Stimulated activated CD8-positive, alpha-beta memory T cell treated with anti-CD3 and anti-CD28 coated beads, Interleukin-4, amount 100 ng/mL, for 1 hour (primary cell): ENCODE data around the gene CTNNA2.

ENCODE experiments used
- DNase-seq, 2 donors: peaks; one replicate each; pipeline ENCODE4 v3.0.0-alpha.2; 2020; ENCODE audit warnings: low read depth in 2 of 2, low spot score in 1 of 2

Gene CTNNA2

DNA sequence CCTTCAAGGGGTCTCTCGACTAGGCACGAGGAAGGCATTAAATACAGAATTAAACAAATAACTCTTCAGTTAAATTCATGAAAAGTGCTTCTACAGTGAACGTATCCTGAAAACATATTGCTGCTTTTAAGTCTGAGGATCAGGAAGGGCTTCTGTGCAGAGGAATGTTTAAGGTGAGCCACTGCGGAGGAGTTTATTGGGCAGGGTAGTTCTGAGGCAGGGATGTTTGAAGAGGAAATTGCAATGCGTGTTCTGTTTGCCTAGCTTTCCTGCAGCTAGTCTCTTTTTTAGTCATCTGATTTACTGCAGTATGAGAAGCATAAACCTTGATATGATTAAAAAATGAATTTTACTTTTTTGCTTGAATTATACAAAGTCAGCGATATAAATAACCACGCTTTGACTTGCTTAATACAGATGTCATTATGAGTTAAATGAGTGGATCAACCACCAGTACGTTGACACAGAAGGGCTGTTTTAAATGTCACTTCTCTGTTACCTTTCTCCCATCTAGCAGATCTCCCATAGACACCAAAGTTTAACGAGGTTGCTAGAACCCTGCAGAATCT lies 98.7 kb downstream of the CTNNA2 start:
- no peak for DNase-seq

DNA sequence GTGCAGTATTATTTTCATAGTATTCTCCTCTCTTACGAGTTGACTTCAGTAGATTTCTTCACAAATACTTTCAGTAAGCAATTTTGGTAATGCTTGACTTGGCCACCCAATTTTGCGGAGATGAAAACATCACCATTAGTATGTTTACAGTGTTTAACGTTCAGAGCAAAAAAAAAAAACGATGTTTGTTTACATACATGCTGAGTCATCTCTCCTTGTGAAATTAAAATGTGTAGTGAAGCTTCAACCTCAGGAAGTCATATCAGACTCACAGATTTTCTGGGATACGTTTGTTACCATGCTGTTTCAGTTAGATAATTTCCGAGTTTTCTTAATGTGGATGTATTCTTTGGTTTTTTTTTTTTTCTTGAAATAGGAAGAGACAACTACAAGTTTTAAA lies 100.1 kb downstream of the CTNNA2 start:
- DNase-seq: no peak

DNA sequence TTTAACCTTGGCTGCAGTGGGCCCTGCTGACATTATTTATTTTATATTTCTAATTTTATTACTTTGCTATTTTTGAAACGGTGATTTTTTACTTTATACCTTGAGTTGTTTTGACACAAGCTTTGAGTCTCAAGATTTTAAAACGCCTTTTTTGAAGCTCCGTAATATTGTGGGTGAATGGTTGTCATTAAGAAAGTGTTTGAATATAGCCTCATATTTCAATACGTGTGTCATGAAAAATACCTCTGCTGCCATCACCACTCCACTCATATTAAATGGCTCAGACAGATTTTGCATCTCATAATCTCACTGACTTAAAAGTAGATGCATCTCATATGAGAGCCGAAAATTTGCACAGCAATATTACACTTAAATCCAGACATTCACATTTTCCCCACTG lies 106.6 kb downstream of the CTNNA2 start:
- no peak for DNase-seq

DNA sequence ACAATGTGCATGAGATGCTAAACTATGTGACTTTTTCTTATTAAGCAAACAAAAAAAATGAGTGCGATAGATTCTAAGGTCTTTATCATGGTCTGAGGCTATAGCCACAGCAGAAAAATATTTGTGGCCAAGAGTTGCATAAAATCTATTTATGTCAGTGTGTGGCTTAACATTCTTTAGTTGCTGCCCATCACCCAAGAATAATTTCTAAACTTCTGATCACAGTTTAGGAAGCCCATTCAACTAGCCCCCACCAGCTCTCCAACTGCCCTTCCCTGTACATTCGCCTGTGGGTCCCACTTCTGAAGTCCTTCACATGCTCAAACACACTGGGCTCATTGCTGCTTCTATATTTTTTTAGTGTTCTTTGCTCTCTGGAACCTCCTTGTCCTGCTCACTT lies 107.1 kb downstream of the CTNNA2 start:
- no peak for DNase-seq

DNA sequence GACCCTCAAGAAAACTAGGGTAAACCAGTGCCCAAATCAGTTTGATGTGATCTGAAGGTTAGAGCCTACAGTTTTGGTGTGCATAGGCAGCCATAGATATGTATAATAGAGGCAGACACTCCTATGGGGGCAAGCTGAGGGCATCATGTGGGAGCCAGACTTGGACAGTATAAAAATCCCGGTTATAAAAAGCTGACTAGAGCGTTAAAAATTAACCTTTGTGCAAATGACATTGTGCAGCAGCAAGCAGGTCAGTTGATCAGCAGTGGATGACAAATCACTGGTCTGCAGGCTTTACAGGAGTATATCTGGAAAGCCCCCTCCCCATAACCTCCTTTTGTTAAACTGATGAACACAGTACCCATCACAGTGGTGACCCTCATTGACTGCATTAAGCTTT lies 107.8 kb downstream of the CTNNA2 start:
- DNase-seq: no peak

DNA sequence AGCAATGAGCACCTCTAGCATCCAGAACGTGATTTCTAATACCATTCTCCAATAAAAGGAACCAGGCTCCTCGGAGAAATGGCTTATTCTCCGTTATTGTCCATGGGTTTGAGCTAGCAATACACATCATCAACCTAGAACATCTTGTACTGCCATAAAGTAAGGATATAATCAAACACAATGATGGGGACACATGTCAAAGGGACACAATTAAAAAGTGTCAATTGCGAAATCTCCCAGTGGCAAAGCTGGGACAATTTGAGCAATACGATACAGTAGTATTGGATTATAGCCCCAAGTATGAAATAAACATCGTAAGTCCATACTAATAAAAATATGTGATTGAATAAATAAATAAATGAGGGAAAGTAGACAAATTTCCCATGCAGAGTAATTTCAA lies 108.4 kb downstream of the CTNNA2 start:
- no peak for DNase-seq

DNA sequence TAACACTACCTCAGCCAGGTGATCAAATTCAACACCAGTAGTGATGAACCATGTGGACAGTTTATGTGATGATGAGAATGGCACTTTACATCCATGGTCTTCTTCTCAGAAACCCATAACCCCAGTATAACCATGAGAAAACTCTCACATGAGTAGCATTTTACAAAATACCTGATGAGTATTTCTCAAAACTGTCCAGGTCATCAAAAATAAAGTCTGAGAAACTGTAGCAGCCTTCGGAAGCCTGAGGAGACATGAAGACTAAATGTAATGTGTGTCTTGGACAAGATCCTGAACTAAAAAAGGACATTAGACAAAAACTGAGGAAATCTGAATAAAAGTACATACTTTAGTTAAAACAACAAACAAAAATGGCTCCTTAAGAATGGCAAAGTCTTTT lies 108.9 kb downstream of the CTNNA2 start:
- no peak for DNase-seq

DNA sequence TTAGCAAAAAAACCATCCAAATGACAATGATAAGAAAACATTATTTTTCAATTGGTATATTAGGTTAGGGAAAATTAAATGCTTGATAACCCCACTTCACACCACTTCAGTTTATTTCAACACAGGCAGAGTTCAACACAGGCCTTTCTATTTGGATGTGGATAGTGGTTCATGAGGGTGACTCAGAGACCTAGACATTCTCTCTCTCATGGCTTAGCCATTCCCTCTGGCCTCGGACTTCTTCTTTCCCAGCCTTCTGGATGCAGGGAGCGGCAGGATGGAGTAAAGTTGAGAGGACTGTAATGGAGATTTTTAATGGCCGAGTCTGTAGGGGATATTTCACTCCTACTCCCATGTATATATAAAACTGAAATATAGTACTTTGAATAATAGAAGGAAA lies 109.7 kb downstream of the CTNNA2 start:
- DNase-seq: no peak

DNA sequence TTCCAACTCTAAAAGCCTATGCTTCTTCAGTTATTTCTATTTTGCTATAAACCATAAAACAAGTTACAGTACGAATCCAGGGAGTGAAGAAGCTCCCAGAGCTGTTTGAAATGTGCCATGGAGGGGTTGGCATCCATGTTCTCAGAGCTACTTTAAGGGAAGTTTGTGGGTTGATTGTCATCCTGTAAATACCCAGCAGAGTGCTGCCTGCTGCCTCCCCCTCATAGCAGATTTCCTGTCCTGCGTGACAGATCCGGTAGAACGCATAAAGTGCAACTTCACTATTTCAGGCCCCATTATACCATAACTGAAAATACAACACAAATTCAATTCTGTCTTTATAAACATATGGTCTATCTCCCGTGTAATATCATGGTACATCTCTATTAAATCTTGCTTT lies 114.4 kb downstream of the CTNNA2 start:
- no peak for DNase-seq

DNA sequence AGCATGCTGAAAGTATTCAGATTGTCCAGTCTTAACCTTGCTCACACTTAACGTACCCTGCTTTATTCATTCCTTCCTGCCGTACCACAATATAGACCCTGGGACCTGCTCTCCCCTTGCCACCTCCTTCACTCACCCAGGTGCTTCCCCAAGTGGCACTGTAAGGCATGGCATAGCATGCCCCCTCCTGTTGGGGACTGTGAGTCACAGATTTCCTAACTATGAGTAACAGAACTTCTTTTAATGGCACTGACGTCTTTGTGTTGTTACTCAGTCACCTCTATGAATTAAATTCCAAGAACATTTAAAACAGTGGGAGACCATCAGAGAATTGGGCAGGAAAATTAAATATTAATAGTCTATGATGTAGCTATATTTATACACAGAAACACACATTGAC lies 117.2 kb downstream of the CTNNA2 start:
- DNase-seq: no peak

DNA sequence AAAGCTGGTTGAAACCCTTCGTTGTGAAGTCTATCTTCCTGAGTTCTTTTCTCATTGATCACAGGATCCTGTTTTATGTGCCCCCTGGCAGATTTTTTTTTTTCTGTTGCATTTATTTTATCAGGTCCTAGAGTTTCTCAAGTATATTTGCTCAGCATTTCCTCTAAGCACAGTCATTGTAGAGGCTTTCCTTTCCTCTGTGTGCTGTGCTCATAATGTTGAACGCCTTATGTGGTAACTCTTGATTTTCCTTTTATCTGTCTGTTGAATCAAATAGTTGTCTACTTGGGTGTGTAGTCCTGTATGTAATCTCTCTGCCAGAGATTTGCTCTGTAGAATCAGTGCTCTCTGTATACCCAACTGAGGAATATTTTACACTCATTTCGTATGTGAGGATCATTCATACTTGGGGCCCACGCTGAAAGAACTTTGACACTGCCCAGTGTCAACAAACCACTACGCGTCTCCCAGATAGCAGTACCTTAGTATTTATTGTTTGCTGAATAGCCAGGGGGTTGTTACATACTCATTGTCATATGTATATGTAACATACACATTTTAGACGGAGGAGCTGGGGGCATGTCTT lies 118.2 kb downstream of the CTNNA2 start:
- no peak for DNase-seq

DNA sequence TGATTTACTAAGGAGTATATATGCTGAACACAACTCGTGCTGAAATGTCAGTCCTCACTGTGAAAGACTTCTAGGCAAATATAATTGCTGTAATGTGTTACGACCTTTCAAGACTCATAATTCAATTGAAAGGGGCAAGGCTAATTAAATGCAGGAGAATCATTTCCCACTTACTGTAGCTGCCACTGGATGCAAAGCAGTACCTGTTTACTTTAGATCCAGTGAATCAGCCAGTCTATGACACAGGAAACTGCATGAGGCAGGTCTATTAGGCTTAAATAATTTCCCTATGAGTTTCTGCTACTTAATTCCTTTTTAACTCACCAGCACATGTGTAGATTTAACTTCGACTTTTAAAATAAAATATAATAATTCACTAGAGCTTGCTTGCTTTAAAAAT lies 125.6 kb downstream of the CTNNA2 start:
- DNase-seq: no peak

DNA sequence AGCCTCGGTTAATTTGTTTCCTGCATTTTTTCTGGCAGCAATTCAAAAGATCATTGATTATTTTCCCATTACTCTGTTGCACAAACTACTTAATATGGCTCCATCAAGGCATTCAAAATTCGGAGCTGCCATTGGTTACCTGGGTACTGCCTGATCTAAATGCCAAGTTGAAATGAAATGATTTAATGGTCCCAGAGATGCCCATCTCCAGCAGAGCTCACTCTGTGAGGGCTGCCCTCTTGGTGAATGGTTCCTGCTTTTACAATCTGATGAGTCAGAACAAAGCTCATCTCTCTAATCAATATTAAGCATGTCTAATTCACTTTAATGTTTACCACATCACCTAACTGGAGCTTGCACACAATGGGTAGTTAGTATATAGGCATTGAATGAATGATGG lies 126.1 kb downstream of the CTNNA2 start:
- no peak for DNase-seq

DNA sequence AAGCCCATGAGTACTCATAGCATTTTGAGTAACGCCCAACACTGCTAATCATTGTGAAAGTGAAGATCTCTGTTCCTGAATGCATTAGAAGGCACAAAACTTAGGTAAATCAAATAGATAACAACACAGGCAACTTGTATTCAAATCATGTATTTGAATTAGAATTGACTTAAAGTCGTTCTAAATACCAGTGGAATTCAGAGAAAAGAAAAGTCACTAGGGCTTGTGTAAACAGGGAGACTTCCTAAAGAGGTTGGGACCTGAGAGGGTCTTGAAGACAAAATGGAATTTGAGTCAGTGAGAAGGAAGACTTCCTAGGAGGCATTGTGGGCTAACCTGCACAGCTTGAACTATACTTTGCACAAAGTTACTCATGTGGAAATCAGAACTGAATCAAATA lies 127.2 kb downstream of the CTNNA2 start:
- DNase-seq: no peak

DNA sequence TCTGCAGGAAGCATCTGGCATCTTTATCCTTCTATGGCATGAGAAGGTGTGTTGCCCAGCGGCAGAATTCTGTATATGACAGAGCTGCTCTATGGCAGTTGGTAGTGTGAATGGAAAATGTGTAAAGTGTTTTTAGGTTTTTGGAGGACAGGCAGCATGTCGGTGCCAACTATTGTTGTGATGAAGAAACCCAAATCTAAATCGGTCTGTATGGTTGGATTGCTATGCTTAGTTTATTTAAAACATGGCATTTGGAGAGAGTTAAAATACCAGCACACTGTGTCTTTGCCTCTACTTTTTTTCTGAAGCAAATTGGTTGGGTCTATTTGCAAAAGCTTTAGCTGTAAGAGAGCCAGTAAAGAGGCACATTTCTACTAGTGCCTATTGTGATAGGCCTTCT lies 136.7 kb downstream of the CTNNA2 start:
- DNase-seq: no peak

DNA sequence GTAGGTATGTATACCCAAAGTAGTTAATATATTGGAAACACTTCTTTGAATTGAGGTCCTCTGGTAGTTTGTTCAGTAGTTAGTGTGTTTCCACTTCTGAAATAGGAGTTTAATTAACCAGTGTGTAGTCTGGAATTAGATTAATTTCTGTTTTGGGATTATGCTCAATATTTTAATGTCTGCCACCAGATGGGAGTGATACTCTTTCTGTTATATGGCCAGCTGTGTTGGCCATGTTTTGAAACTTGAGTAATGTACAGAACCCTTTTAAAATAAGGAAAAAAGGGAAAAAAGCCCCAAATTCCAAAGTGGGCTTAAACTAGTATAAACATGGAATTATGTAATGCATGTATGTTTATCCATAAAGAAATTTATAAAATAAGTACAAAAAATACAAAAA lies 147.7 kb downstream of the CTNNA2 start:
- no peak for DNase-seq

DNA sequence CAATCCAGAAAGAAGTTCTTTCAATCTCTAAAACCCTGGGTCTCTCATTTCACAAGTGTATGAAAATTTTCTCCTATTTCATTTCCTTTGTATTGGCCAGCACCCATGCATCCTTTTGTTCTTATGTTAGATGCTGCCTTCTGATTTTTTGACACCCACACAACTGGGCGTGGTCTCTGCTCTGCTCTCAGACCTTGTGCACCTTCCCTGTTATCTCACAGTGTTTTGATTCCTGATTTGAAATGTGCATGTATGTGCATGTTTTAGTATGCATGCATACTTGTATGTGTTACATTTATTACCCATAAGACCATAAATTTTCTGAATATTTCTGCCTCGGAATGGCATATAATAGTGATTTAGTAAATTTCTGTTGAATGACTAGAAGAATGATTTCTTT lies 152.2 kb downstream of the CTNNA2 start:
- no peak for DNase-seq

DNA sequence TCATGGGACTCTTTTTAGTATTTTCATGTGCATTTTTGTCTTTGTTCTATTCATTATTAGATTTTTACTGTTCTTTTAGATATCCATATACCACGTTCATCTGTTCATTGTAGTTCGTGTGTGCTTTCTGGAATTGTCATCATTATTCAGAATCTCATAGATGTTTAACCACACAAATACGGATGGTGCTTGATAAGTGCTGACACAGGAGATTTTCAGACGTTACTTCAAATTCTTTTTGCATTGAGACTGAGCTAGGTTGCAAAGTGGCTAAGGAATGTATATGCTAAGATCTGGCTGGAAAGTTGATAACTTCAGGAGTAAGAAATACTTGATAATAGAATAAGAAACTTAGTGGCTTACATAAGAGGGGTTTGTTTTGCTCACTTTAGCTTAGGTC lies 153.6 kb downstream of the CTNNA2 start:
- no peak for DNase-seq

DNA sequence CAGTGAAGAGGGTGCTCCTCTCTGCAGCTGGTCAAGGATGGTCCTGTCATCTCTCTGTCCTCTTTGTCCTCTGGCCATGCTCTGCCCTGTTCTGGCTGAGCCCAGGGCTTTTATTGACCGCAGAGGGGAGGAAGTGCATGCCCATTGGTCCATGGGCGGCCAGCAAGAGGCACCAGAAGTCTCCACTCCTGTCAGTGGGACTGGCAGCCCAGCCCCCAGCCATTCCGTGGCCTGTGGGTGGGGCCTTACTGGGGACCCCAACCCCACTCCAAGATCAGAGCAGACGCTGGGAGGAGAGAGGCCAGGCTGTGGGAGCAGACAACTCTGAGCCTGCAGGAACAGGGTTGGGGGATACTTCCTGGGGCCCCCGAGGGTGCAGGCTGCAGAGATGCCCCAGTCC lies 156.9 kb downstream of the CTNNA2 start:
- no peak for DNase-seq

DNA sequence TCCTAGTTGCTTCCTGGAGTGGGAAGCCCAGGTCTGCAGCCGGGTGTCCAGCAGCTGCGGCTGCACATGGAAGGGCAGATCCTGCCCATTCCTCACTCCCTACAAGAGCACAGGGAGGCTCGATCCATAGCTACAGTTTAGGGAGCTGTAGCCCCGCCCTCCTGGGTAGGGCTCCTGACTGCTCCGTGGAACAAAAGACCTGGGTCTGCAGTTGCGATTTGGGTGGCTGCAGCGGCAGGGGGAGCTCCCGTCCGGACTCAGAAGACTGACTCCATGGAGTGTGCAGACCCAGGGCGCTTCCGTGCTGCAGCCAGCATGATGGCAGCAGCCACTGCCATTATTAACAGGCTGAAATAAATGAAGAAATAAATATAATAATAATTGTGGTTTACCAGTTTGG lies 157.3 kb downstream of the CTNNA2 start:
- DNase-seq: no peak

DNA sequence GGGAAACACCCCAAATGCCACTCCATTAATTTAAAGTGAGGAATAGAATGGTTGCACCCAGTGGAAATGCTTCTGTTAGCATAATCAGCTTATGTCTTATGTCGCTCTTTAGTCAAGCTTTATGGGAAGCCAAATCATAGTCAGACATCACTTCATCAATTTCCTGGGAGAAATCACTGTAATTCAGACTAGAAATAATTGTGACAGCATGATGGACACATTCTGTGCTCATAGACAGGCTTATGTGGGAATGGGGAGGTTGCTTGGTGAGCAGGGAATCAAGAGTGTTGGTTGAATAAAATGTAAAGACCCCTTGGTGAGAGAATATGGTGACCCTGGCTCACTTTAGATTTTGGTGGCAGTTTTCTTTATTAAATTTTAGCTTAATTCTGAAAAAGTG lies 174.0 kb downstream of the CTNNA2 start:
- DNase-seq: no peak

DNA sequence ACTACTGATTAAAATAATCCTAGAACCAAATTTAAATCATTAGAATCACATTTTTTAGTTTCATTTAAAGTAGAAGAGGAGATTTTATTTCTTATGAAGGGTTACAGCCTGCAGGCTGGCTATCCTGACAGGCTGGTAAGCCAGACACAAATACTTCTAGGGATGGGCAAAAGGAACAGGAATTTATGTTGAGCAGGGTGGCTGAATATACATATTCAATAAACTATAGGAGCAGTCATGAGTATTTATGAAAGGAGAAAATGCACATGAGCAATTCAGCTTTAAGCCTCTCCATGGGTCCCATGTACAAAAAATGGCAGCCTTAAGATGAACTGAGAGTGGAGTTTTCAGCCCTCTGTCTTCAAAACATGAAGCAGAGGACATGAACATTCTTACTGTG lies 182.4 kb downstream of the CTNNA2 start:
- DNase-seq: no peak

DNA sequence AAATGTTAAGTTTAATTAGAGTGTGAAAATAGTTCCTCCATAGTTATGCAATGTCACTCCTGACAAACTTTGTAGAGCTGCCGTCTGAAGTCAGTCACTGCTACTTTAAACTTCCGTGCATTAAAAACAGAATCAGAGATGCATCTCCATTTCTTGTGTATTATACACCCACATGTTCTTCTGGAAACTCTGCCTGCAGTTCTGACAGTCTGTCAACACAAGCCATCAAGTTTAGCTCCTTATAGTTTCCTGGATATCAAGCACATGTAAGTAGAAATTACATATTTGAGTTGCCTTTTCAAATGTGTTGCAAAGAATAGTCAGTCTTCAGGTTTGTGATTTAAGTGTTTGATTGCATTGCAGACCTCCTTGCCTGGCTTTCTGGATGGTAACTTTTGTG lies 184.3 kb downstream of the CTNNA2 start:
- DNase-seq: no peak

DNA sequence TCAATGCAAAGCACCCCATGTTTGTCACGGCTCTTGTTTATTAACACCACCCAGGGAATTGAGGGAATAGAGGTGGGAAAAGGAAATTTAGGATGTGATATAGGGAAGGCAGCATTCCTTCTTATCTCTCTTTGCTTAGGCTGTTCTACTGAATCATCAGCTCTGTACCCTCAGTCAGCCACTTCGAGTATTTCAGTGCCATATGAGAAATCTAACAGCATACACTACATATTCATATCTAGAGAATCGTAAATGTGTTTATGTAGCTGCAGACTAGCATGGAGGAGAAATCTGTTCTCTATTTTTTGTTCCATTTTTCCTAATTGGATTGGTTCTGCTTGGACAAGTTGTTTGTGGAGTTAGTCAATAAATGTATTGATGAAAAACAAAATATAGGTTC lies 187.8 kb downstream of the CTNNA2 start:
- DNase-seq: no peak
